Posterior vena cava (tissue), 2 donors: ENCODE measurements around the gene ZNF358. TPM values are rescaled to one million over a fixed set of nuclear protein-coding genes. Genes with fewer than 3 reads are reported as not detected.
"Not testable (repeated sequence)": the region's sequence is repeated elsewhere in the genome, so short reads cannot be mapped to it uniquely, and the experiment has no call there.

Source experiments
- DNase-seq: peaks from one replicate; pipeline ENCODE4 v3.0.0-alpha.2; 2020; ENCODE audit warnings: low spot score
- intact Hi-C, 2 donors: fragments of 100-400 bp; cut with DNase I; formaldehyde crosslinking; loops; one replicate each; pipeline versions ENCODE4 v1.14.1 to v1.14.2; 2022 to 2023
- total RNA-seq, 2 donors: library from RNA; stranded (reverse); fragmentation: NEBNext Ultra II Directional; extraction: Animal tissue kit (Norgen Biotek cat#: 25700); gene quantifications; one replicate each; pipeline ENCODE4 v1.2.1, GENCODE V29; 2021
- donor health status: DM: yes; HTN: yes; CAD: no.
- donor health status: DM: yes; HTN: yes; CAD: no.

Gene ZNF358
- total RNA-seq, 2 donors from 2014 or later = 52.3 to 55.0 TPM

DNA sequence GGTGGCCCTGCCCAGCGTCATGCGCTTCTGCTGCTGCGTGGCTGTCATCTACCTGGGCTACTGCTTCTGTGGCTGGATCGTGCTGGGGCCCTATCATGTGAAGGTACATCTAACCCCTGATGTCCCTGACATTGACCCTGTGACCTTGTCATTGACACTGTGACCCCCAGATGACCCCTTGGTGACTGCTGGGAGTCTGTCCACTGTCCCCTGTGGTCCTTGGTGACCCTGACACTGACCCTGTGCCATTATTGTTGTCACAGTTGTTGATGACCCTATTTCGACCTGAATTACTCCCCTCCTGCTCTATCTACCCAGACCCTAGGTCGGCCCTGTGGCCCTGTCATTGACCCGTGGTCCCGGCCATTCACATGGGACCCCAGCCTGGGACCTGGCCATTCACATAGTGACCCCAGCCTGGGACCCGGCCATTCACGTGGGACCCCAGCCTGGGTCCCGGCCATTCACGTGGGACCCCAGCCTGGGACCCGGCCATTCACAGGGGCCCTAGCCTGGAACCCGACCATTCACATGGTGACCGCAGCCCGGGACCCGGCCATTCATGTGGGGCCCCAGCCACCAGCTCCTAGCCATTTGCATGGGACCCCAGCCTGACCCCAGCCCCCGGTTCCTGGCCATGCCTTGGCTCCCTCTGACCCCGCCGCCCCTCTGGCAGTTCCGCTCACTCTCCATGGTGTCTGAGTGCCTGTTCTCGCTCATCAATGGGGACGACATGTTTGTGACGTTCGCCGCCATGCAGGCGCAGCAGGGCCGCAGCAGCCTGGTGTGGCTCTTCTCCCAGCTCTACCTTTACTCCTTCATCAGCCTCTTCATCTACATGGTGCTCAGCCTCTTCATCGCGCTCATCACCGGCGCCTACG, 13.9 kb downstream of the ZNF358 start:
- intact Hi-C loops = no loop called here

DNA sequence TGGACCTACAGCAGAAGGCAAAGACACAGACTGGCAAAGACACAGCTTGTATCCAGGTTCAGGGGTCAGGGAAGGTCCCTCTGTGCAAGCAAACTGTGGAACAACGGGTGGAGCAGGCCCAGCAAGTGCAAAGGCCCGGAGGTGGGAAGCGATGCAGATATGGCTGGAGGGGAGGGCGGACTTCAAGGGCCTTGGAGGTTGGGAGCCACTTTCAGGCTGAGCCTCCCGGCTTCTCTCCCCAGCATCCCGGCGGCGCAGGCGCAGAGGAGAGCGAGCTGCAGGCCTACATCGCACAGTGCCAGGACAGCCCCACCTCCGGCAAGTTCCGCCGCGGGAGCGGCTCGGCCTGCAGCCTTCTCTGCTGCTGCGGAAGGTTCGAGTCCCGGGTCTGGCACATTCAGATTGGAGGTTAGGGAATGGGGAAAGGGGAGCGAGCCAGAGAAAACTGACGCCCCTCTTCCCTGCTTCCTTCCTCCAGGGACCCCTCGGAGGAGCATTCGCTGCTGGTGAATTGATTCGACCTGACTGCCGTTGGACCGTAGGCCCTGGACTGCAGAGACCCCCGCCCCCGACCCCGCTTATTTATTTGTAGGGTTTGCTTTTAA, 17.5 kb downstream of the ZNF358 start:
- intact Hi-C loops = no loop called here
- DNase-seq = peak; percentile 94

More for the DNA sequence above, 13.9 kb downstream of the ZNF358 start:
- no peak for DNase-seq

DNA sequence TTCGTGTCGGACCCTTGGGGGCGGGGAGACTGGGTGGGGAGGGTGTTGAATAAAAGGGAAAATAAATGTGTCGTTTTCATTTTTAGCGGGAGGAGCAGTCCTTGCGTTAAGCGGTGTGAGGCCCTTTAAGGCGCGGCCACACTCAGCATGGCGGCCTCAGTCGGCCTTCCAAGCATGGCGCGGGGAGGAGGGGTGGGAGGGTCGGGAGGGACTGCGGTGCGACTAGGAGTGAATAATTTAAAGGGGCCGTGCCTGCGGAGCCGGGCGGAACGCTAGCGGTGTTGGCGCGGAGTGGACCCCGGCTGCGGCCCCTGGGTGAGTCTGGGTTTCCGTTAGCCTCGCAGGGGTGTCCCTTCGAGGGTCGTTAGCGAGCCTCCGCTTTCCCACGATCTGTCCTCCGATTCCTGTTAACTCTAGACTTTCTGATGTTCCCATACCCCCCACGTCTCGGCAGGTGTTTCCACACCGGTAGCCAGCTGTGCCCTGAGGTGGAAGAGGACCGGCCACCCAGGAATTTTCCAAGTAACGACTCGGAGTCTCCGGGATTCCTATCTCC, 18.1 kb downstream of the ZNF358 start:
- peak; percentile 96 for DNase-seq
- intact Hi-C loops = no loop called here

DNA sequence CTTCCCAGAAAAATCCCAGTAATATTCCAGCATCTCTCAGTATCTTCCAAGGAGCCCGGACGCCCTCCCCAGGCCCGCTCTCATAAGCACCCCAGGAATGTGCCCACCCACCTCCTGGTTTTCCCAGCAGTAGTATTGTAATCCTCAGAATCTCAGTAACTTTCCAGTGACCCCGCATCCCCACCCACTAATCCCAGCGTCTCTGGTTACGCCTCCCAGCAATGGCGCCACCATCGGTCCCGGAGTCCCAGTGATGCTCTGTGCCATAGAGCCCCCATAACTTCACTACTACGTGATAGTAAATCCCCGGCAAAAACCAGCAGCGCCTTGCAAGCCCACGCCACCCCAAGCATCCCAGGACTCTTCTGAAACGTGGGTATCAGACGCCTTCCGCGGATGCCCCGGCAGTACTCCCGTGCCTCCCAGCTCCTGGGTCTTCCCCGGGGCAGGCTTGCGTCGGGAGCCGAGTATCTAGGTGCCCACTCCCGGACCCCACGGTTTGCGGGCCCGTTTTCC, 18.7 kb downstream of the ZNF358 start:
- peak; percentile 90 for DNase-seq
- intact Hi-C loops = no loop called here

DNA sequence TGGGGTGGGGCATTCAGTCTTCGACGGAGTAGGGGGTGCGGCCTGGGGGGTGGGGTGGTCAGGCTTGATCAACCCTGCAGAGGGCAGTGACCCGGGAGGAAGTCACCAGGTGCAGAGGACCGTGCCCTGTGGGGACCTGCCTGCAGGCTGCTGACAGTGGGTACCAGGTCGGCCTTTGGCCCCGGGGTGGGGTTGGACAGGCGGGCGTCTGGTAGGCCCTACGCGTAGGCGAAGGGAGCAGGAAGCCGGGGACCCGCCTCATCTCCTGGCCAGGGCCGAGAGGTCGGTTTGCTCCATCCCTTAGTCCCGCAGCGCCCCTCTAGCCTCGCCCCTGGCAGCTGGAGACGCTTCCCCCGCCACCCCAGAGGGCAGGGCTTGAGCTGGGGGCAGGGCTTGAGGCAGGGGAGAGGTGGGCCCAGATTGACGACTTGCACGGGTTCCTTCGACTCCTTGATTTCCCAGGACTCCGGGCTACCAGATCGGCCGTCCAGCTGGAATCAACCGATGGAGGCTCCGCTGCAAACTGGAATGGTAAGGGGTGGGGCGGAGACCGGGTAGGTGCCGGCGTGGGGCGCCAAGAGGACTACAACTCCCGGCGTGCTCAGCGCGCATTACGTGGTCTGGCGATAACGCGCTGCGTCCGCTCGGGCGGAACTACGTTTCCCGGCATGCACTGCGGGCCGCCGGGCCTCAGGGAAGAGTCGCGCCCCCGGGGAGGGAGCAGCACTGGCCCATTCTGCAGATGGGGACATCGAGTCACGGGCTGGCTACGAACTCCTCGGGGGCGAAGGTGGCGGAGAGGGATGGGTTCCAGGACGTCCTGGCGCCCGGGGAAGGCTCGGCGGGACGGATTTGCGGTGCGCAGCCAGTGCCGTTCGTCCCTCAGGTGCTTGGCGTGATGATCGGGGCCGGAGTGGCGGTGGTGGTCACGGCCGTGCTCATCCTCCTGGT, 19.4 kb downstream of the ZNF358 start, which contains the start of gene PNPLA6:
Gene PNPLA6 (plus strand): TSS at position 671 of the 951 bp plus-strand sequence. CDS start 72 bp downstream, at position 743.
- intact Hi-C loops = no loop called here
- DNase-seq = peak; percentile 99

DNA sequence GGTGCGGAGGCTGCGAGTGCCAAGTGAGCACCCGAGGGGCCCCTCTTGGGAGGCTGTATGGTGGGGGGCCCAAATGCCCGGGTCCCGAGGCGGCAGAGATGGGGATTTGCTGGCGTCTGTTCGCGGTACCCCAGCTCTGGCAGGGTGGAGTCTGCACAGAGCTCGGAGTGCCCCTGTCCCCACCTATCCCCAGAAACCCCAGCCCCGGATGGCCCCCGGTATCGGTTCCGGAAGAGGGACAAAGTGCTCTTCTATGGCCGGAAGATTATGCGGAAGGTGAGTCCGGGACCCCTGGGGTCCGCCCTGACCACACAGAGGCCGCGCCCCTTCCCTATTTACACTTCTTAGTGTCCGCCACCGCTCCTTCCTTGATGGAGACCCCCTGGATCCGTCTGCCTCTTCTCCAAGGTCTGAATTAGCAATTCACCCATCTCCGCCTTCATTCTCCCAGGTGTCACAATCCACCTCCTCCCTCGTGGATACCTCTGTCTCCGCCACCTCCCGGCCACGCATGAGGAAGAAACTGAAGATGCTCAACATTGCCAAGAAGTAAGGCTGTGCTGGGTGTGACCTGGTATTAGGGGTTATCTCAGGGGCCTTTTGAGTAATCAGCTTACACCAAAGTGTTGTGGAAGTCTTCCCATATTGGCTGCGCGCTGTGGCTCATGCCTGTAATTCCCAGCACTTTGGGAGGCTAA, 20.2 kb downstream of the ZNF358 start:
- DNase-seq = no peak
- intact Hi-C loops = no loop called here

DNA sequence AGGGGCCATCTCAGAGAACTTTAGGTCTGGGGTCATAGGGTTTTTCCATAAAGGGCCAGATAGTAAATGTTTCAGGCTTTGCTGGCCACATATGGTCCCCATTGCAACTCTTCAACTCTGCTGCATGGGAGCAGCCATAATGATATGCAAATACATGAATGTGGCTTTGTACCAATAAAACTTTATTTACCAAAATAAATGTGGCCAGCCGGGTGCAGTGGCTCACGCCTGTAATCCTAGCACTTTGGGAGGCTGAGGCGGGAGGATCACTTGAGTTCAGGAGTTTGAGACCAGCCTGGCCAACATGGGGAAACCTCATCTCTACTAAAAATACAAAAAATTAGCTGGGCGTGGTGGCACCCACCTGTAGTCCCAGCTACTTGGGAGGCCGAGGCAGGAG, 23.1 kb downstream of the ZNF358 start:
- DNase-seq, intact Hi-C loops: not testable (repeated sequence)

DNA sequence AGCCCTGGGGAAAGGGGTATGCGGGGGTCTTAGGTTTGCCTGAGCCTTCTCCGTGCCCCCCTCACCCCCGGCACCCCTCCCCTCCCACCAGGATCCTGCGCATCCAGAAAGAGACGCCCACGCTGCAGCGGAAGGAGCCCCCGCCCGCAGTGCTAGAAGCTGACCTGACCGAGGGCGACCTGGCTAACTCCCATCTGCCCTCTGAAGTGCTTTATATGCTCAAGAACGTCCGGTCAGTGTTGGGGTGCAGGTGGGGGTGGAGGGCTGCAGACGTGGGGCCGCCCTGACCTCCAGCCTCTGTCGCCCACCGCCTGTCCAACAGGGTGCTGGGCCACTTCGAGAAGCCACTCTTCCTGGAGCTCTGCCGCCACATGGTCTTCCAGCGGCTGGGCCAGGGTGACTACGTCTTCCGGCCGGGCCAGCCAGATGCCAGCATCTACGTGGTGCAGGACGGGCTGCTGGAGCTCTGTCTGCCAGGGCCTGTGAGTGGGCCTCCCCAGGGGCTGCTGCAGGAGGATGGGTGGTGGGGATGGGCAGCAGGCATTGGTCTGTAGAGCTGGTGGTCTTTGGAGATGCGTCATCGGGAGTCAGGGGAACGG, 24.0 kb downstream of the ZNF358 start:
- no peak for DNase-seq
- intact Hi-C loops = no loop called here

DNA sequence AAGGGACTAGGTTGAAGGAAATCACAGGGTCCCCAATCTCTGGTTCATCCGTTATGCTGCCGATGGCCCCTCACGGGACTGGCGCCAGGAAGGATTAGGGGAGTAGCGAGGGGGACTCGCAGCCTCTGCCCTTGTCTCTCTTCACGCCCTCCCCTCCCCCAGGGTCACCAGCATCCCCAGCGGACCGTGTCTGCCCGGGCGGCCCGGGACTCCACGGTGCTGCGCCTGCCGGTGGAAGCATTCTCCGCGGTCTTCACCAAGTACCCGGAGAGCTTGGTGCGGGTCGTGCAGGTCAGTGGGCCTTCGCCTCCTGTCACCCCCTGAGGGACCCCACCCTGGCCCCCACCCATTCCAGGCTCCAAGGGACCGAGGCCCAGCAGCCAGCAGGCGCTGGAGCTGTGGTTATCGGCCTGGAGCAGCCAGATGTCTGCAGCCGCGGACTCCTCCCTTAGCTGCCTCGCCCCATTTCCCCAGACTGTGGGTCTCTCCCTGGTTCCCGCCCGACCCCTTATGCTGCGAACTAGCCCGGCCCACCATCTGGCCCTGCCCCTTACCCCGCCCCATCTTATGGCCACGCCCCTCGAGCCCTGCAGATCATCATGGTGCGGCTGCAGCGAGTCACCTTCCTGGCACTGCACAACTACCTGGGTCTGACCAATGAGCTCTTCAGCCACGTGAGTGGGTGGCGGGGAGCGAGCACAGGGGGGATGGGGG, 25.0 kb downstream of the ZNF358 start:
- DNase-seq = no peak
- intact Hi-C loops = no loop called here

DNA sequence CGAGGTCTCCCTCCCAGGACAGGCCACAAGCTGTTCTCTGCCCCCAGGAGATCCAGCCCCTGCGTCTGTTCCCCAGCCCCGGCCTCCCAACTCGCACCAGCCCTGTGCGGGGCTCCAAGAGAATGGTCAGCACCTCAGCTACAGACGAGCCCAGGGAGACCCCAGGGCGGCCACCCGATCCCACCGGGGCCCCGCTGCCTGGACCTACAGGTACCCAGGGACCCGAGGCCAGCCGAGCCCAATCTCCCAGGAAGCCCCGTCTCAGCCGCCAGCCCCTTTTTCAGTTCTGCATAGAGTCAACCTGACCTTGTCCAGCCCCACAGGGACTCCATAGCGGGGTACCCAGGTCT, 25.5 kb downstream of the ZNF358 start:
- DNase-seq = no peak
- intact Hi-C loops = no loop called here

DNA sequence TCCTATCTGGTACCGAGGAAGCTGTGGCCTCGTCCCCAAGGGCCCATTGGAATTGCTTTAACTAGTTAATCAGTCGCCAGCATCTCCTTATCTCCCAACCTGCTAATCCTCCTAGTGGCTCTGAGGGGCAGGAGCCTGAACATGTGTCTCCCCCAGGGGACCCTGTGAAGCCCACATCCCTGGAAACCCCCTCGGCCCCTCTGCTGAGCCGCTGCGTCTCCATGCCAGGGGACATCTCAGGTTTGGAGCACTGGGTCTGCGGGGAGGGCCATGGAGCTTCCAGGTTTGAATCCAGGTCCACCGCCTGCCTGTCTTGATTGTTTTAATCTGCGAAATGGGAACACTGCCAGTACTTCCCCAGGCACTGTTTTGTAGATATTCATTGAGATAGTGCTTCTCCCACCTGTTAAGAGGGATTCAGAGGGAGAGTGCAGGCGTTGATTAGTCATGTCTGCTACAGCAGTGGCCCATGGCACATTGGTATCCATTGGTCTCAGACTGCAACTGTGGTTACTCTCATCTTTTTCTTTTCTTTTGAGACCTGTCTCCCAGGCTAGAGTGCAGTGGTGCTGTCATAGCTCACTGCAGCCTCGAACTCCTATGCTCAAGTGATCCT, 26.0 kb downstream of the ZNF358 start:
- intact Hi-C loops = no loop called here
- no peak for DNase-seq

DNA sequence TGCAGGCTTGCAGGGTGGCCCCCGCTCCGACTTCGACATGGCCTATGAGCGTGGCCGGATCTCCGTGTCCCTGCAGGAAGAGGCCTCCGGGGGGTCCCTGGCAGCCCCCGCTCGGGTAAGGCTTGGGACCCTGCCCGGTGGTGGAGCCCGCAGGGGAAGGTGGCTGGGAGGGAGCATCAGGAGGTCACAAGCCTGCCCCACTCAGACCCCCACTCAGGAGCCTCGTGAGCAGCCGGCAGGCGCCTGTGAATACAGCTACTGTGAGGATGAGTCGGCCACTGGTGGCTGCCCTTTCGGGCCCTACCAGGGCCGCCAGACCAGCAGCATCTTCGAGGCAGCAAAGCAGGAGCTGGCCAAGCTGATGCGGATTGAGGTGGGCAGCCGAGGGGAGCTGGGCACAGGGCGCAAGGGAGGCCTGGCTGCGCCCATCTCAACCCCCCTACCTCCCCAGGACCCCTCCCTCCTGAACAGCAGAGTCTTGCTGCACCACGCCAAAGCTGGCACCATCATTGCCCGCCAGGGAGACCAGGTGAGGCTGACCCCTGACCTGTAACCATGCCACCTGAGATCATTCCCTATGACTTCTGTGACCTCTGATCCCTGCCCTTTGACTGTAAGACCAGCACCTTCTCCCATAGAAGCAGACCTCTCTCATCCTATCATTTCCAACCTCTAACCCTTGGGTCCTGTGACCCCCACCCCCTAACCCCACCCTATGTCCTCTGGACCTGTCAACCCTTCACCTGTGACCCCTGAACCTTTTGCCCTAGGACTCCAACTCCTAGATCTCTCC, 26.8 kb downstream of the ZNF358 start:
- no peak for DNase-seq
- intact Hi-C loops = no loop called here

DNA sequence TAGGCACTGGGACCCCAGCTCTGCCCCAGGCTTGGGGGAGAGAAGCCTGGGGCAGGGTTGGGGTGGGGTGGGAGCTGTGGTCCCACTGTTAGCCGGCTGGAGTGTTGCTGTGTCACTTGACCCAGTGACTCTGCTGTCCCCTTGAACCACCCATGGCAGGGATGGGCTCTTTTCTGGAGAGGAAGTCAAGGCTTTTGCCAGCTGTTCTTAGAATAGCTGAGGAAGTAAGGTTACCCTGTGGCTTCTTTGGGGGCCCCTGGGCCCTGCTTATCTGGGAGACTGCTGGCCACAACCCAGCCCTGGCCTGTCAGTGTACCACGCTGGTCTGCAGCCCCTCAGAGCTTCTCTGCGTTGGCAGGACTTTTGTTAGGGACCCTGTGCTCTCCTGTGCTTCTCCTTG, 28.7 kb downstream of the ZNF358 start:
- intact Hi-C loops = no loop called here
- no peak for DNase-seq

DNA sequence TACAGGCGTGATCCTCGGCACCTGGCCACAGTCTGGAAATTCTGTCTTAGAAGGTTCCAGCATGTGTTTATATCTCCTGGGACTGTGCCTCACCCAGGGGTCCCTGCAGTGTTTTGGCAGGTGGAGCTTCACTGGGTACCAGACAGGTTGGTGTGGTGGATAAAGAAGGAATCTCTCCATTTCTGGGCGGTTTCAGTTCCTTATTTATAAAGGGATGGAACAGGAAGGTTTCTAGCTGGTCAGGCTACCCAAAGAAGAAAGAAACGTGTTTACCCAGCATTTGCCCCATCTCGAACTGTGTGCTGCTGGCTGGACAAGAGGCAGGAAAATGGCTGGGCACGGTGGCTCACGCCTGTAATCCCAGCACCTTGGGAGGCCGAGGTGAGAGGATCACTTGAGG, 29.4 kb downstream of the ZNF358 start:
- no peak for DNase-seq
- intact Hi-C loops = no loop called here

DNA sequence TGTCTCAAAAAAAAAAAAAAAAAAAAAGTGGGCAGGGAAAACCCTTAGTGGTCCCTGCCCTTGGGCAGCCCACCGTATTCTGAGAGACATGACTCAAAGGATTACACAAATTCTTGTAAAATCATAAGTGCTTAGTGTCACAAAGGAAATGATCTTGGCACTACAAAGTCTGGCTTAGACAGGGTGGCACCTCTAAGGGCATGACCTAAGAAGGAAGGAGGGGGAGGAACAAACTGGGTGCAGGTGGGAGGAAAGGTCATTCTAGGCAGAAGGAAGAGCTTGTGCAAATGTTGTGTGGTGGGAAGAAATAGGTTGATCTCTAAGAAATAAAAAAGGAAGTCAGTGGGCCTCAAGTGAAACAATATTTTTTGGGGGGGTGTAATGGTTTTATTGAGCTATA, 30.0 kb downstream of the ZNF358 start:
- intact Hi-C loops = no loop called here
- no peak for DNase-seq

DNA sequence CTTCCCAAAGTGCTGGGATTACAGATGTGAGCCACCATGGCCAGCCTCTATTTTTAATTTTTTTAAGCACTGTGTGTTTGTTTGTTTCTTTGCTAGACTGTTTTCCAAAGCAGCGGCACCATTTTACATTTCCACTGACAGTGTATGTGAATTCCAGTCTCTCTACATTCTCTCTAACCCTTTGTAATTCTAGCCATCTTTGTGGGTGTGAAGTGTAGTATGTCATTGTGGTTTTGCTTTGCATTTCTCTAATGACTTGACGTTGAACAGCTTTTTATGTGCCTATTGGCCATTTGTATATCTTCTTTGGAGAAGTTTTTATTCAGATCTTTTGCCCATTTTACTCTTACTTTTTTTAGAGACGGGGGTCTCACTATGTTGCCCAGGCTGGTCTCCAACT, 31.3 kb downstream of the ZNF358 start:
- DNase-seq = no peak
- intact Hi-C loops = no loop called here
